ENCODE results near the gene NPR3.

Gene NPR3

DNA sequence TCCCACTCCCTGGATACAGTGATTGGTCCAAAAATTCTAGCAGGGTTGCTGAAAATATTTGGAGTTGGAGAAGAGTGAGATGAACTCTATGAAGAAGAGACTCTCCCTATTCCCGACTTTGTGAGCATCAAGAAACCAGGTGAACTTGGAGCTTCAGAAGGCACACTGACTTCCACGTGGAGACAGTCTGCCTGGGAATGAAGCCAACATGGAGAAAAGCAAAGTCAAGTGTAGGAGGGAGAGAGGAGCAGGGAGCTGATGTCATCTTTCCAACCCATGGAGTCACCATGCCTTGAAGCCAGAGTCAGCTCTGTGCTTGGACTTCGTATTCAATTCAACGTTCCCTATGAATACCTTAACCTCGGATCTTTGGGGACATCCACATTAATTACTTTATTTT lies 125.1 kb downstream of the NPR3 start:
- no peak for DNase-seq
- H3K36me3 Mint-ChIP-seq (ENCODE audit: low read depth): no peaks in the 10 kb centered on the region
- TF ChIP-seq, protein P1, sequence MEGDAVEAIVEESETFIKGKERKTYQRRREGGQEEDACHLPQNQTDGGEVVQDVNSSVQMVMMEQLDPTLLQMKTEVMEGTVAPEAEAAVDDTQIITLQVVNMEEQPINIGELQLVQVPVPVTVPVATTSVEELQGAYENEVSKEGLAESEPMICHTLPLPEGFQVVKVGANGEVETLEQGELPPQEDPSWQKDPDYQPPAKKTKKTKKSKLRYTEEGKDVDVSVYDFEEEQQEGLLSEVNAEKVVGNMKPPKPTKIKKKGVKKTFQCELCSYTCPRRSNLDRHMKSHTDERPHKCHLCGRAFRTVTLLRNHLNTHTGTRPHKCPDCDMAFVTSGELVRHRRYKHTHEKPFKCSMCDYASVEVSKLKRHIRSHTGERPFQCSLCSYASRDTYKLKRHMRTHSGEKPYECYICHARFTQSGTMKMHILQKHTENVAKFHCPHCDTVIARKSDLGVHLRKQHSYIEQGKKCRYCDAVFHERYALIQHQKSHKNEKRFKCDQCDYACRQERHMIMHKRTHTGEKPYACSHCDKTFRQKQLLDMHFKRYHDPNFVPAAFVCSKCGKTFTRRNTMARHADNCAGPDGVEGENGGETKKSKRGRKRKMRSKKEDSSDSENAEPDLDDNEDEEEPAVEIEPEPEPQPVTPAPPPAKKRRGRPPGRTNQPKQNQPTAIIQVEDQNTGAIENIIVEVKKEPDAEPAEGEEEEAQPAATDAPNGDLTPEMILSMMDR (IDR thresholded peaks at IDR 0.05): no peak
- H3K4me3 Mint-ChIP-seq: no peak overlapping the region
- H3K27me3 Mint-ChIP-seq (ENCODE audit: low read depth, poor library complexity): peaks cover 8% of the 10 kb centered on the region
- H3K4me1 Mint-ChIP-seq: peaks cover 14% of the 10 kb centered on the region
- H3K9me3 Mint-ChIP-seq: no peaks in the 10 kb centered on the region
- H3K27ac Mint-ChIP-seq: no peak overlapping the region

DNA sequence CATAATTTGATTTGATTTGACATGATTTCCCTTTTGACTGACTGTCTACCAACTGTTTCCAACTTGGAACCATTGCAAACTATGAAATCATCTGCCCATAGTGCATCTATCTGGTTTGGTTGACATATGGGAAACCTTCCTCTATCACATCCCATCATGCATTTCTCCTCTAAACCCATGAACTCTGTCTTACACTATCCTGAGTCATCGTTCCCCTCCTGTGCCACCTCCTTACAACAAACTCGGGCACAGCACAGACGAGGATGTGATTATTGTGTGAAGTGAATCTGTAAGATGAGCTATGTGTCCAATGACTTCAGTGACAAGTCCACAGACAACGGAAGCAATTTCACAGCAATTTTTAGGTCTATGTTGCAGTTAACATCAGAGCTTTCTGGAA lies 126.1 kb downstream of the NPR3 start:
- Mint-ChIP-seq H3K4me1 (peaks cover 14% of the 10 kb centered on the region), H3K36me3 (ENCODE audit: low read depth) (no peaks in the 10 kb centered on the region), H3K4me3 (no peak overlapping the region), H3K9me3 (no peaks in the 10 kb centered on the region), H3K27ac (no peak overlapping the region), H3K27me3 (ENCODE audit: low read depth, poor library complexity) (peaks cover 11% of the 10 kb centered on the region)
- DNase-seq: no peak
- TF ChIP-seq, protein P1 (IDR thresholded peaks at IDR 0.05): no peak

GRCh38 chr5:32839106-32839505 lies 128.0 kb downstream of the NPR3 start:
- Mint-ChIP-seq H3K9me3 (no peaks in the 10 kb centered on the region), H3K4me1 (peaks cover 31% of the 10 kb centered on the region), H3K27ac (no peak overlapping the region), H3K4me3 (no peak overlapping the region), H3K36me3 (ENCODE audit: low read depth) (no peaks in the 10 kb centered on the region), H3K27me3 (ENCODE audit: low read depth, poor library complexity) (peaks cover 9% of the 10 kb centered on the region)
- TF ChIP-seq, protein P1 (IDR thresholded peaks at IDR 0.05): no peak
- no peak for DNase-seq

DNA sequence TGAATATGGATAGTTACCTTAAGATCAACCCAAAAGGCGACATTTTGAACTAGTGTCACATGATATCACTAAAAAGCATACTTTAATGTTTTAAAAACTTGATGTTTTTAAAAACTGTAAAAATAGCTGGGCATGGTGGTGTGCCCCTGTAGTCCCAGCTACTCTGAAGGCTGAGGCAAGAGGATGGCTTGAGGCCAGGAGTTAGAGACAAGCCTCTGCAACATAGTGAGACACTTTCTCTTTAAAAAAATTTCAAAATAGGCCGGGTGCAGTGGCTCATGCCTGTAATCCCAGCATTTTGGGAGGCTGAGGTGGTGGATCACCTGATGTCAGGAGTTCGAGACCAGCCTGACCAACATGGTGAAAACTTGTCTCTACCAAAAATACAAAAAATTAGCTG lies 129.5 kb downstream of the NPR3 start:
- no peak overlapping the region for H3K4me3 Mint-ChIP-seq
- no peak for DNase-seq
- TF ChIP-seq, protein P1 (IDR thresholded peaks at IDR 0.05): no peak
- no peaks in the 10 kb centered on the region for H3K9me3 Mint-ChIP-seq
- peaks cover 6% of the 10 kb centered on the region for H3K27me3 Mint-ChIP-seq (ENCODE audit: low read depth, poor library complexity)
- no peaks in the 10 kb centered on the region for H3K36me3 Mint-ChIP-seq (ENCODE audit: low read depth)
- H3K4me1 Mint-ChIP-seq: peaks cover 39% of the 10 kb centered on the region
- H3K27ac Mint-ChIP-seq: no peak overlapping the region
